HG02588 (cell line): ENCODE results near the gene RBMS3.

Source experiments
- ATAC-seq: cut with Tn5 transposase; IDR thresholded peaks from one replicate; pipeline ENCODE4 v1.9.1; 2021; ENCODE audit warnings: mild to moderate bottlenecking, moderate library complexity; ENCODE audit not compliant: unreplicated experiment

The RBMS3 gene

GRCh38 chr3:29559741-29560465 lies 279.0 kb downstream of the RBMS3 start:
- ATAC-seq: no peak

DNA sequence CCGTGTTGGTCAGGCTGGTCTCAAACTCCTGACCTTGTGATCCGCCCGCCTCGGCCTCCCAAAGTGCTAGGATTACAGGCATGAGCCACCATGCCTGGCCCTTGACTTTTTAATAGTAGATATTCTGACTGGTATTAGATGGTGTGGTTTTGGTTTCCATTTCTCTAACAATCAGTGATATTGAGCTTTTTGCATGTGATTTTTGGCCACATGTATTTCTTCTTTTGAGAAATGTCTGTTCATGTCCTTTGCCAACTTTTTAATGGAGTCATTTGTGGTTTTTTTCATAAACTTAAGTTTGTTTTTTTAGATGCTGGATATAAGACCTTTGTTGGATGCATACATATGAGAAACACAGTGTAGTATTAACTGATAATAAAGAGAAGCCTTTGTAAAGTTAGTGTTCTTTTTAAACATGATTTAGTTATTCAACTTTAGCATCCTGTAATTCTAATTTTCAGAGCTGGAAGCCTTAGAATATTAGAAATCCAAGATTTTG lies 280.8 kb downstream of the RBMS3 start:
- no peak for ATAC-seq

DNA sequence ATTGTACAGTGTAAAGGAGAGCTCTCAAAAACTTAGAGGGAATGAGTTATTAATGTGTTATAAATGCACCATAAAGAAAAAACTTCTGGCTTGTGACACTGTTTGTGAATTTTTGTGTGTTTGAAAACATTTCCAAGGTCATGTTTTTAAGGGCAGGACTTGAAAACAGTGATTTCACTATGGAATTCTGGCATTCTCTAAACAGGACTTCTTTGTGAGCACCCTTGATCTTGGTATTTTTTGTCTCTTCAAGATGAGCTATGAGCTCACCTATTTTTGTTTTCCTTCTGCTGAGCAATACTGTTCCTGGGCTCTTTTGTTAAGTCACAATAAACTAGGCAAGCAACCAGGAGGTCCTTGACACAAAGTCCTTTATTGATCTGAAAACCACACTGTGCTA lies 284.4 kb downstream of the RBMS3 start:
- ATAC-seq: no peak

GRCh38 chr3:29567501-29567900 lies 286.6 kb downstream of the RBMS3 start:
- no peak for ATAC-seq

- no peak for ATAC-seq
These were observed 287.5 kb downstream of the RBMS3 start for GRCh38 chr3:29568355-29568754.

DNA sequence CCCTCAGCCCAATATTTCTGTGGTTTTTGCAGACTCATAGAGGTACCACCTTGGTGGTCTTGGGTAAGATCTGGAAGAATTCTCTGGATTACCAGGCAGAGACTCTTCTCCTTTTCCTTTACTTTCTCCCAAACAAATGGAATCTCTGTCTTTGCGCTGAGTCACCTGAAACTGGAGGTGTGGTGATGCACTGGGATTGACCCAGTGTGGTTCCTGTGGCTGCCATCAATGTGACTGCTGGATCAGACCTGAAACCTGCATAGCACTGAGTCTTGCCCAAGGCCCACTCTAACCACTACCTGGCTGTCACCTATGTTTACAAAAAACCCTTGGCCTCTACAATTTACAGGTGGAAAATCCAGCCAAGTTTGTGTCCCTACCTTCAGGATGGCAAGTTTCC lies 295.3 kb downstream of the RBMS3 start:
- ATAC-seq: no peak

- no peak for ATAC-seq
These were observed 295.8 kb downstream of the RBMS3 start for GRCh38 chr3:29576675-29577074.

DNA sequence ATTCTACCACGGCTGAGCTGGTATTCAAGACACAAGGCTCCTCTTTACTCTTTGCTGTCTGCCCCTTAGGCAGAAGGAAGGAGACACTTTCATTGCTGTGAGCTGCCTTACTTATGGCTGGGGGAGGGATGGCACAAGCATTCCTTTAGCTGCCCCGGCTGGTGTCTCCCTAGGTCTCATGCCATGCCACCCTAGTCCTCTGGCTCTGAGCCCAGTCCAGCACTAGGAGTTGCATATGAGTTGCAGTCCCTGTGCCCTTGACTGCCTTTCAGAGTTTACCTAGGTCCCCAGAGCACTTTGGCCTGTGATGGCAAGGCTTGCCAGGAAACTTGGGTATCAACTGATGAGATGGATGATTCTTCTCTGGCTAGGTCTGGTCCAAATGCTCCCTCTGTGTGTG lies 296.4 kb downstream of the RBMS3 start:
- no peak for ATAC-seq

DNA sequence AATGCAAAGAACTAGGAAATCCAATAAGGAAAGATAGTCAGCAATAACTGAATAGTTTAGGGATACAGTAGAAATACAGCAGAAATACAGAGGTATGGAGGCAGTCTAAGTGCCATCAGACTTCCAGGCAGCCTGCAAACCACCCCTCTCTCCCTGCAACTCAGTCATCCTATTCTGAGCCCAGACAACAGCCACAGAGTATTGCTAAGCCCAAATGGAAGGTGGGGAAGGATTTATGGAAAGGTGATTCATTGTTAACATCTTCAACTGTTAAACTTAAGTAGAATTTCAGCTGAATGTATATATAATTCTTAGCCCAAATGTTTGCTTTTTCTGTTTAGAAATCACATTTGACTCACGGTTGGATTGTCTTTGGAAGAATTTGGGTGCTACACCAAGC lies 300.4 kb downstream of the RBMS3 start:
- ATAC-seq: no peak

GRCh38 chr3:29582273-29582672 lies 301.4 kb downstream of the RBMS3 start:
- no peak for ATAC-seq

DNA sequence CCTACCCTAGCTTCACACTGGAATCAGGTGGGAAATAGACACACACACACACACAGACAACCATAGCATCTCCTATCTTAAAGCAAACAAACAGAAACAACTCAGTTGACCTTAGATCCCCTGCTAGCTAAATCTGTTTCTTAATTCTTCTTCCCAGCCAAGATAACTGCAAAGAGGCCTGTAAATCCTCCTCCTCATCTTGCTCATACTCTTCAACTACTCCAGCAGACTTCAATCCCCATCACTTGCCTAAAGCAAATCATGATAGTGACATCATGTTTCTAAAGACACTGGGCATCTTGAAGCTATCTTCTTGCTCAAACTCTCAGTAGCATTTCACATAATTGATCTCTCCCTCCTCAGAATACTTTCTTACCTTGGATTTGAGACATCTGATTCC lies 303.0 kb downstream of the RBMS3 start:
- ATAC-seq: no peak

DNA sequence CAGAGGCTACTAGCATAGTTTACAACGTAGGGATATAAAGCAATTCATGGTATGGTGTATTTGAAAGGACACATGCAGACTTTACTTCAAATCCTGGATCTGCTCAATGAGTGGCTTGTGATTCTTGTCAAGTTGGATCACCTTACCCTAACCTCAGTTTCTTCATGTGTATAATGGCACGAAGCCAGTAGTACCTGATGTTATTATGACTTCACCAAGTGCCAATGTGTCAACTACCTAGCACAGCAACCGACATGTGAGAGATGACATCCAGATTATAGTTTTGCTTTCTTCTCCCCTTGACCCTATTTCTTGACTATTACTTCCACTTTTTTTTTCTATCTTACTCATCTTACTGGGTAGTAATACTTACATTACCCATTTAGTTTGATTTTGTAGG lies 304.5 kb downstream of the RBMS3 start:
- ATAC-seq: no peak

DNA sequence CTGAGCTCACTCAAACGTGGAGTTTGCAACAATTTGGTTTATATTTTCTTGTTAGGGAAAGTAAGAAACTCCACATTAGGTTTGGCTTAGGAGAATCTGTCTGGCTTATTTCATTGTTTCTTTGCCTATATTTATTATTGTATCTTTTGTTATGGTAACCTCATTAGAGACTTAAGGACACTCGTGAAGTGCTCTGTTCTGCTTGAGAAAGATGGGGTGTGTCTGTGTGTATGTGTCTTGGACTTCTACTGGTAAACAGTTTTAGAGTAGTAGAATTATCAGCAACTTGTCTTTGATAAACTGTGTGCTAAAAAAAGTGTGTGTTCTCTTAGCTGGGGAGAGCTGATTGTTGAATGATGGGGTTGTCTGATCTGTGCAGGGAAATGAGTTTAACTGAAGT lies 306.5 kb downstream of the RBMS3 start:
- no peak for ATAC-seq

DNA sequence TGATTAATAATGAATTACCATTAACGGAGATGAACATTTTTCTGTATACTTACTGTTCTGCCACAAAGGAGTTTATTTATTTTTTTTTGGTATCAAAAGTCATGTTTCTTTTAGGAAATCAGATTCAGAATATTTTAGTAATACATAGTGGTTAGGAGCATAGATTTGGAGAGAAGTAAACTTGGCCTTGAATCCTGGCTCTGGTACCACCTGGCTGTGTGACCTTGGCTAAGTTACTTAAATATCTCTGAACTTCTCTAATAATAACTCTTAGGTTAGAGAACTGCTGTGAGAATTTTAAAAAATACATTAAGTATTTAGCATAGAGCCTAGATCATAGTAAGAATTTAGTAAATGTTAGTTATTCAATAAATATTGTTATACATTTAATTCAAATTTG lies 309.1 kb downstream of the RBMS3 start:
- ATAC-seq: no peak

GRCh38 chr3:29590461-29590860 lies 309.6 kb downstream of the RBMS3 start:
- no peak for ATAC-seq

- ATAC-seq: no peak
These were observed 310.7 kb downstream of the RBMS3 start for GRCh38 chr3:29591579-29591978.

- ATAC-seq: no peak
These were observed 312.9 kb downstream of the RBMS3 start for GRCh38 chr3:29593802-29594201.

DNA sequence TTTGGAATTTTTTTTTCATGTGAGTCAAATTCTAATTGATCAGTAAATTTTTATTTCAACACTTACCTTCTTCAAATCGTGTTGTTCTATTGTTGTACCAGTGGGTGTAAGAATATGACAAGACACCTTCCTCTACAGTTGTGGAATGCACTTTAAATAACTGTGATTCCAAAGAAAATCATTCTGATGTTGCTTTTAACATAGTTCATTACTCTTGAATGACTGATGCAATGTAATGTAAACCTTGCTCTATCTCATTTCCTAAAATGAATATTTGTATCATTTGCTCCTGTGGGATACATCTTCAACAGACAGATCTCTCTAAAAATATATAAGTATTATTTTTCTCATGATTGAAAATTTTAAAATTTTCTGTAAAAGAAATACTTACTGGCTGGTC lies 313.4 kb downstream of the RBMS3 start:
- no peak for ATAC-seq

DNA sequence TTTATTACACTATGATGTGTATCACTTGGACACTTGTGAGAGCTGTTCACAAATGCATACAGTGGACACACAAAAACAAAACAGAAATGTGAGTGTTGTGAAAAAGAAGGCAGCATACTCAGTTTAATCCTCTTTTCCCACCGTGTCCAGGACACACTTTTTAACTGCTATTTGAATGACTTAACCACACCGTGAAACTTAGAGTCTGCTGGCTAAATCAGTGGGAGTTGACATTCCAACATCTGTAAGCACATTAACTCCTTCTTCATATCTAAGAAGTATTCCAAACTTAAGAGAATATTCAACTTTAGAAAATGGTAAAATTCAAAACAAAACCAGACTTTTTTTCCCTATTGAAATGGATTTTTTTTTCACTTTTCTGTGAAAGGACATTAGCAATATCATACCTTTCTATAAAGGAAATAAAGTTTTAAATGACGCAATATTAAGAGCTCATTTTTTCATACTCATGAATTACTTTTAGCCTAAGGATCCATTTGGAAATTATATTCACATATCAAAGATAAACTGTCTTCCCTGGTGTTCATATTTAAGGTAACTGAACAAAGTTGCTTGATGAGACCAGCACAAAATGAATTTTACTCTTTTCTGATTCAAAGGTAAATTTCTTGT lies 316.6 kb downstream of the RBMS3 start:
- no peak for ATAC-seq

DNA sequence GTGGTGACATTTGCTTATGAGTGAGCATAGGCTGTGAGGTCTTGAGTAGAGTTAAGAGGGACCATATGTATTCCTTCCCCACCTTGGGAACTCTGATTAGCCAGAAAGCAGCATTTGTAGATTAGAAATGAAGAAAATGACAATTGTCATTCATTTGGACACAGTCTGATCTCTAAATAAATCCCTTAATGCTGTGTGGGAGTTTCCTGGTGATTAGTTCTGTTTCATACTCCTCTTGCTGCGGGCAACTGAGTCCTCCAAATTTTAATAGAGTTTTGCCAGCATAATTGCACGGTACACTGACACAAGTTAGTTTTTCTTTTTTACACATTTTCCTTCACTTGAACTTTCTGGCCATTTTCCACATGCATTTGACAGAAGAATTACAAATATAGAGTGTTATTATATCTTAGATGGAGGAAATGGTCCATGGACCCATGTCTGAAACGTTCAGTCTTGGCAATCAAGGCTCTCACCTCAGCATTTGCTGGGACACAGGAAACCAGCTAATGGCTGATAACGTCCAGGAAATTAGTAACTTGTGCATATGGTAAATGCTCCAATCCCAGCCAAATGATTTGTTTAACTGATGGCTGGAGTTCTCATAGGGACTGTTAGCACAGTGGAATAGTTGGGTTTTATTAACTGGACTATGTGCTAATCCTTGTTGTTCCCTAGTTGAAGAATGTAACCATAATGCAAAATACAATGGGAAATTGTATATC lies 321.2 kb downstream of the RBMS3 start:
- no peak for ATAC-seq

DNA sequence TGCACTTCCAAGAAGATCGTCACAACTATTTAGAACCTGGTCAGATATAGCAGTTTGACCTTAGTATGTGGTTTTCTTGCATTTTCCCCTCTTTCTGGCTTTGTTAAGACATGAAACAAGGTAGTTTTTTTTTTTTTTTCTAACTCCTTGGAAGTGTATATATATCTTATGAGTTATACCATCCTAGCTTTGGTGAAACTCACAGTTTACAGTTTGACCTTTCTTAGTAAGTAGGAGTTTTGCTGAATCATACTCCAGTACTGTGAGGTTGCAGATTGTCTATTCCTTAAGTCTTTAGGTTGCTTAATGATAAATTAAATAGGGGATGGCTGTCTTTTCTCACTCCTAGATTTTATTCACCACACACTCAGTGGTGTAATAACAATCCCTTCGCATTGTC lies 325.0 kb downstream of the RBMS3 start:
- no peak for ATAC-seq

GRCh38 chr3:29606416-29606815 lies 325.5 kb downstream of the RBMS3 start:
- no peak for ATAC-seq
